Small intestine (tissue), 7 donors: ENCODE measurements around the gene CACNG3. TPM values are rescaled to one million over a fixed set of nuclear protein-coding genes. Genes with fewer than 3 reads are reported as not detected.
"Not testable (repeated sequence)": the region's sequence is repeated elsewhere in the genome, so short reads cannot be mapped to it uniquely, and the experiment has no call there.

Experiments used
- DNase-seq, 2 donors: peaks; one replicate each; pipeline versions ENCODE4 v3.0.0 to v3.0.0-alpha.2; 2013
- FAIRE-seq: peaks from 2 replicates; lab custom pipeline; 2012; peaks lifted over from hg19 to GRCh38; lab: Jason Lieb, UNC
- H3K27ac ChIP-seq, 3 donors: one replicate each; pipeline ENCODE4 v1.5.1; 2013; ENCODE audit warnings: low read length in 2 of 3, mild to moderate bottlenecking in 2 of 3, control low read depth in 1 of 3, inconsistent platforms in 1 of 3, low read depth in 1 of 3, moderate library complexity in 1 of 3
- H3K27me3 ChIP-seq, 3 donors: one replicate each; pipeline ENCODE4 v1.6.1; 2013; ENCODE audit warnings: low read length in 3 of 3, inconsistent platforms in 1 of 3; ENCODE audit not compliant: control insufficient read depth in 3 of 3, insufficient read depth in 3 of 3
- H3K36me3 ChIP-seq, 3 donors: one replicate each; pipeline ENCODE4 v1.6.1; 2013; ENCODE audit warnings: low read length in 3 of 3, inconsistent platforms in 1 of 3, low read depth in 1 of 3, mild to moderate bottlenecking in 1 of 3, moderate library complexity in 1 of 3; ENCODE audit not compliant: control insufficient read depth in 3 of 3, insufficient read depth in 2 of 3
- H3K4me1 ChIP-seq, 3 donors: one replicate each; pipeline ENCODE4 v1.6.1; 2013; ENCODE audit warnings: low read length in 2 of 3, inconsistent platforms in 1 of 3, low read depth in 1 of 3, mild to moderate bottlenecking in 1 of 3, moderate library complexity in 1 of 3; ENCODE audit not compliant: control insufficient read depth in 3 of 3, insufficient read depth in 2 of 3
- H3K4me3 ChIP-seq, 3 donors: one replicate each; pipeline ENCODE4 v1.5.1; 2013; ENCODE audit warnings: low read length in 3 of 3, control low read depth in 1 of 3, inconsistent platforms in 1 of 3, low read depth in 1 of 3, mild to moderate bottlenecking in 1 of 3, moderate library complexity in 1 of 3
- H3K9me3 ChIP-seq, 2 donors: one replicate each; pipeline ENCODE4 v1.6.1; 2013; ENCODE audit warnings: low read depth in 1 of 2, low read length in 1 of 2; ENCODE audit not compliant: control insufficient read depth in 2 of 2, insufficient read depth in 1 of 2
- WGBS, 3 donors: extraction: QIAGEN DNeasy Blood & Tissue Kit; methylation state at CpG; one replicate each; pipeline ENCODE4 v1.1.7; 2013; 5-methylcytosine and 5-hydroxymethylcytosine counted together
- polyA plus RNA-seq, 4 donors: library from polyadenylated mRNA; stranded (reverse) in 3 of 4; unstranded in 1 of 4; fragments of 200-250 nt in 3 of 4; fragments of 120-200 nt in 1 of 4; gene quantifications; one replicate each; pipeline versions ENCODE4 v1.2.1 to v1.2.3, GENCODE V29; 2013
- donor health status: healthy with polysubstance abuse.
- donor health status: control.
- donor health status: control.
- donor health status: Bipolar disorder and iron deficiency.
- donor health status: healthy.

The CACNG3 gene
- polyA plus RNA-seq, 4 donors = 0.01 TPM; not detected in 3

GRCh38 chr16:24228514-24228913 lies 27.6 kb upstream of the CACNG3 start:
- Histone ChIP-seq H3K4me3 (no peak overlapping the region), H3K9me3 (no peaks in the 10 kb centered on the region), H3K27me3 (no peaks in the 10 kb centered on the region), H3K27ac (no peak overlapping the region), H3K4me1 (no peaks in the 10 kb centered on the region), H3K36me3 (no peaks in the 10 kb centered on the region)
- FAIRE-seq = no peak
- DNase-seq = no peak
- WGBS, 3 donors = 83 to 92% (median 89%) methylated on average over 7 of the region's 7 CpGs

DNA sequence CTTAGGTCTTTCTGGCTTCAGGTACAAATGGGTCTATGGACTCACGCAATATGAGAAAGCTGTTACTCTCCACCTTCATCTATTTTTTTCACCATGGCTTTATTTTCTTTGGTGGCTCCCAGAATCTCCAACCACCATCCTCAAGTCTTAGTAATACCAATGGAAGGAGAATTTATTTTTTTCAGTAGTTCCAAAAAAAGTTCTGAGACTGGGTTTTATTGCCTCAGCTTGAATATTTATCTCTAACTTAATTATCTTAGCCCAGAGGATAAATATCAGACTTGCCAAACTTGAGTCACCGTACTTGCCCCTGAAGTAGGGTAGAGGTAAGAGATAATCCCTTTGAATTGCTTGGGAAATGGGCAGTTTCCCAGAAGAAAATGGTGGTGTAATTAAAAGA lies 23.2 kb upstream of the CACNG3 start:
- no peaks in the 10 kb centered on the region for H3K4me1 ChIP-seq
- peaks cover 0 to 3% of the 10 kb centered on the region in 2 donors for H3K9me3 ChIP-seq
- FAIRE-seq (no peak), DNase-seq (no peak)
- no peaks in the 10 kb centered on the region for H3K27me3 ChIP-seq
- no peak overlapping the region for H3K4me3 ChIP-seq
- H3K36me3 ChIP-seq = no peaks in the 10 kb centered on the region
- 50 to 75% (median 61%) methylated on average over 2 of the region's 2 CpGs for WGBS, 3 donors
- no peak overlapping the region for H3K27ac ChIP-seq

GRCh38 chr16:24234737-24235136 lies 21.4 kb upstream of the CACNG3 start:
- Histone ChIP-seq H3K36me3 (no peaks in the 10 kb centered on the region), H3K9me3 (peaks cover 0 to 7% of the 10 kb centered on the region in 2 donors), H3K4me1 (no peaks in the 10 kb centered on the region), H3K27me3 (no peaks in the 10 kb centered on the region), H3K27ac (no peak overlapping the region), H3K4me3 (no peak overlapping the region)
- FAIRE-seq (no peak), DNase-seq (no peak)
- WGBS, 3 donors = 60 to 81% (median 67%) methylated on average over 5 of the region's 5 CpGs

- no peaks in the 10 kb centered on the region for H3K4me1 ChIP-seq
- FAIRE-seq (no peak), DNase-seq (no peak)
- H3K4me3 ChIP-seq = no peak overlapping the region
- H3K36me3 ChIP-seq = no peaks in the 10 kb centered on the region
- no peak overlapping the region for H3K27ac ChIP-seq
- H3K27me3 ChIP-seq = no peaks in the 10 kb centered on the region
- WGBS, 3 donors = 46 to 62% (median 49%) methylated on average over 2 of the region's 2 CpGs
- peaks cover 0 to 7% of the 10 kb centered on the region in 2 donors for H3K9me3 ChIP-seq
Observed at GRCh38 chr16:24235806-24236205, 20.3 kb upstream of the CACNG3 start.

GRCh38 chr16:24238846-24239245 lies 17.3 kb upstream of the CACNG3 start:
- H3K27ac ChIP-seq, FAIRE-seq: not testable (repeated sequence)
- WGBS, 3 donors = 54 to 62% (median 58%) methylated on average over 2 of the region's 2 CpGs

DNA sequence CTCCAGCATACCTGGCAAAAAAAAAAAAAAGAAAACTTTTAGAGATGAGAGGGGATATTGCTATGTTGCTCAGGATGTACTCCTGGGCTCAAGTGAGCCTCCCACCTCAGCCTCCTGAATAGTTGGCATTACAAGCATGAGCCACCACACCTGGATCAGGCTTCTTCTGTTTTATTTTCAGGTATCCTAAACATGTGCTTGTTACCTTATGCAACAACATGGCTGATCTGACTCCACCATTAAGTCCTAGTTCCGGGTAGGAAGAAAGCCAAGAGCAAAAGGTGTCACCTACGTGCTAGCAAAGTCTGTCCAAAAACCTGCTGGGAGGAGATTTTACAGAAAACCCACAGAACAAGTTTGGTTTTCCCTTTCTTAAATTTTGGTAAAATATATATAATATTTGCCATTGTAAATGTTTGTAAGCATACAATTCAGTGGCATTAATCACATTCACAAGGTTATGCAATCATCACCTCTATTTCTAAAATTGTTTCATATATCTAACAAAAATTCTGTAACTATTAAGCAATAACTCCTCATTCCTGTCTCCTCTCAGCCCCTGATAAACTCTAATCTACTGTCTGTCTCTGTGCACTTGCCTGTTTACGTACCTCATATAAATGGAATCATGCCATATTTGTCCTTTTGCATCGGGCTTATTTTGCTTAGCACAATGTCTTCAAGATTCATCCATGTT lies 9.1 kb upstream of the CACNG3 start:
- FAIRE-seq = no peak
- no peaks in the 10 kb centered on the region for H3K4me1 ChIP-seq
- 75 to 86% (median 81%) methylated on average over 4 of the region's 4 CpGs for WGBS, 3 donors

More at GRCh38 chr16:24238846-24239245, 17.3 kb upstream of the CACNG3 start:
- H3K27me3 ChIP-seq, H3K9me3 ChIP-seq, DNase-seq, H3K36me3 ChIP-seq, H3K4me1 ChIP-seq, H3K4me3 ChIP-seq: not testable (repeated sequence)

DNA sequence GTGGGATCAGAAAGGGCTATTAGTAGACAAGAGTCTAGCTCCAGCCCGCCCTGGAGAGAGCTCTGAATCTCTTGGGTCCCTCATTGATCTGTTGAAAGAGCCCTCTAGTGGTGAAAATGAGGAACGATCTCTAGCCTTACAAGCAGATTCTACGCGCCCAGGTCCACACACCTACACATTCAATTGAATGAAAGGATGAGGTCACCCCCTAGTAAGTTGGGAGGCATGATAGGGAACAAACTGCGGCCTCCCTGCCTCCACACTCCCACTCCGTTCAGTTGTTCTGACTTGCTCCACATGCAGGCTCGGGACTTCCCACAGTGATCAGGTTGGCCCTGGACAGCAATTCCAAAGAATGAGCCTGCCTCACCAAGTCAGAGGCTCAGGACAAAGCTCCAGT lies 2.9 kb upstream of the CACNG3 start:
- no peak for FAIRE-seq
- H3K27ac ChIP-seq = no peak overlapping the region

More for the DNA sequence above, 9.1 kb upstream of the CACNG3 start:
- Histone ChIP-seq H3K9me3 (no peaks in the 10 kb centered on the region), H3K4me3 (no peak overlapping the region), H3K36me3 (no peaks in the 10 kb centered on the region), H3K27ac (no peak overlapping the region), H3K27me3 (peaks cover 0 to 8% (median 0%) of the 10 kb centered on the region in 3 donors)
- no peak for DNase-seq

GRCh38 chr16:24257958-24258357 lies 1.8 kb downstream of the CACNG3 start:
- no peak overlapping the region for H3K4me3 ChIP-seq
- WGBS, 3 donors = 48 to 49% (median 48%) methylated on average over 5 of the region's 5 CpGs
- H3K9me3 ChIP-seq = no peaks in the 10 kb centered on the region
- H3K36me3 ChIP-seq = no peaks in the 10 kb centered on the region
- H3K4me1 ChIP-seq = no peaks in the 10 kb centered on the region
- no peak overlapping the region for H3K27ac ChIP-seq
- H3K27me3 ChIP-seq = peaks cover 0 to 9% (median 4%) of the 10 kb centered on the region in 3 donors
- FAIRE-seq (no peak), DNase-seq (no peak)

More for the DNA sequence above, 2.9 kb upstream of the CACNG3 start:
- no peaks in the 10 kb centered on the region for H3K9me3 ChIP-seq
- no peaks in the 10 kb centered on the region for H3K4me1 ChIP-seq
- no peaks in the 10 kb centered on the region for H3K36me3 ChIP-seq
- 10 to 15% (median 12%) methylated on average over 7 of the region's 7 CpGs for WGBS, 3 donors
- H3K4me3 ChIP-seq = no peak overlapping the region
- peaks cover 2 to 9% (median 2%) of the 10 kb centered on the region in 3 donors for H3K27me3 ChIP-seq
- DNase-seq = peak; percentile 48 to 55
